Activated T-cell treated with anti-CD3 and anti-CD28 coated beads for 1 hour (primary cell): ENCODE results near the gene SELENOW.
"Not testable (repeated sequence)": the region's sequence is repeated elsewhere in the genome, so short reads cannot be mapped to it uniquely, and the experiment has no call there.

Source experiments
- DNase-seq: peaks from one replicate; pipeline ENCODE4 v3.0.0-alpha.2; 2020; ENCODE audit warnings: low read depth

Gene SELENOW

DNA sequence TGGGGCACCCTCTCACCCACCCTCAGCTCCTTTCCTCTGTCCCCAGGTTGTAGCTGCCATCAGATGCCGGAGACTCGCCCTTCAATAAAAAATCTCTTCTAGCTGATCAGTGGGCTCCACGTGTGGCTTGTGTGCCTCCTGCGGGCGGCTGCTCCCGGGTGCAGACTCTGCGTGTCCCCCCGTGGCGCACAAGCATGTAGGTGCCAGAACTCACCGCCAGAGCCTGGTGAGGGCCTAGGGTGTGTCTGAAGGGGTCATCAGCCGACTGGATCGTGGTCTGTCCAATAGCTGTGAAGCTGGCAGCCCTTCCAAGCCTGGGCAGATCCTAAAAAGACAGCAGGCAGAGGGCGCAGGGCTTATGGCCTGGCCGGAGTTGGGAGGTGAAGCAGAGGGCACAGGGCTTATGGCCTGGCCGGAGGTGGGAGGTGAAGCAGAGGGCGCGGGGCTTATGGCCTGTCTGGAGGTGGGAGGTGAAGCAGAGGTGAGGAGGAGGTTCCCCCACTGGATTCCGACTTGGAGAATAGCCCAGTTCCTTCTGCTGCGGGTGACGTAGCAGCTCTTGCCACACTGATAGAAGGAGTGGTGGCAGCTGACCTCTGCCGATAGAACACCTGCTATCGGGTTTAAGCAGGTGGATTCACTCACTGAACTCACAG lies 21.4 kb upstream of the SELENOW start:
- no peak for DNase-seq

- DNase-seq = no peak
Observed at GRCh38 chr19:47757617-47758442, 20.7 kb upstream of the SELENOW start.

- DNase-seq = no peak
Observed at GRCh38 chr19:47758443-47758804, 20.1 kb upstream of the SELENOW start.

- no peak for DNase-seq
Observed at GRCh38 chr19:47760632-47760999, 17.9 kb upstream of the SELENOW start.

GRCh38 chr19:47761566-47761965 lies 16.9 kb upstream of the SELENOW start:
- no peak for DNase-seq

- no peak for DNase-seq
Observed at GRCh38 chr19:47762151-47762550, 16.4 kb upstream of the SELENOW start.

GRCh38 chr19:47762615-47763308 lies 15.7 kb upstream of the SELENOW start:
- DNase-seq = no peak

GRCh38 chr19:47764705-47765104 lies 13.8 kb upstream of the SELENOW start:
- DNase-seq = not testable (repeated sequence)

- DNase-seq = peak; percentile 33
Observed at GRCh38 chr19:47765523-47766358, 12.8 kb upstream of the SELENOW start.

- DNase-seq = no peak
Observed at GRCh38 chr19:47766359-47766620, 12.2 kb upstream of the SELENOW start.

- no peak for DNase-seq
Observed at GRCh38 chr19:47766670-47767069, 11.8 kb upstream of the SELENOW start.

GRCh38 chr19:47767349-47767748 lies 11.2 kb upstream of the SELENOW start:
- no peak for DNase-seq

DNA sequence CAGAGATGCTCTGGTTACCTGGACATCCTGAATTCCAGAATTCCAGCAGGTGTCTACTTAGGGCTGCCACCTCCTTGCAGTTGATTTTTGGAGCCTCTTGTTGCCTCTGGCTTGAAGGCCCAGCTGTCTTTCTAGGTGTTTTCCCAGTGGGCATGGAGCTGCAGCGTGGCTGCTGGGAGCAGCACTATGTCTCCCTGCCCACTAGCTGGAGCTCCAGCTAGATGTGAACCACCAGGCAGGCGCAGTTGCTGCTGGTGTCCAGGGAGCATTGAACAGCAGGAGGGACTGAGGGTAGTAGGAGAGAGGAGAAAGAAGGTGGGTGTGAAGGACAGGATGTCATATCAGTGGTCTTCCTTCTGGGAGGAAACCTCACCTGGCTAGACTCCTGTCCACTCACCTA lies 9.9 kb upstream of the SELENOW start:
- DNase-seq = no peak

DNA sequence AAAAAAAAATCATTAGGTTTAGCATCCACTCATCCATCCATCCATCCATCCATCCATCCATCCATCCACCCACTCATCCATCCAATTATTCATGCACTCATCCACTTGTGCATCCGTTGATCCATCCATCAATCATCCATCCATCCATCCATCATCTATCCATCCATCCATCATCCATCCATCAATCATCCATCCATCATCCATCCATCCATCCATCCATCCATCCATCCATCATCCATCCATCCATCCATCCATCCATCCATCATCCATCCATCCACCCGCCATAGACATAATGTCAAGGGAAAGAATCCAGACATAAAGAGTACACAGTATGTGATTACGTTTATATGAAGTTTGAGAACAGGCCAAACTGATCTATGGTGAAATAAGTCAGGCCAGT lies 9.0 kb upstream of the SELENOW start:
- no peak for DNase-seq

- not testable (repeated sequence) for DNase-seq
Observed at GRCh38 chr19:47771291-47771690, 7.2 kb upstream of the SELENOW start.

DNA sequence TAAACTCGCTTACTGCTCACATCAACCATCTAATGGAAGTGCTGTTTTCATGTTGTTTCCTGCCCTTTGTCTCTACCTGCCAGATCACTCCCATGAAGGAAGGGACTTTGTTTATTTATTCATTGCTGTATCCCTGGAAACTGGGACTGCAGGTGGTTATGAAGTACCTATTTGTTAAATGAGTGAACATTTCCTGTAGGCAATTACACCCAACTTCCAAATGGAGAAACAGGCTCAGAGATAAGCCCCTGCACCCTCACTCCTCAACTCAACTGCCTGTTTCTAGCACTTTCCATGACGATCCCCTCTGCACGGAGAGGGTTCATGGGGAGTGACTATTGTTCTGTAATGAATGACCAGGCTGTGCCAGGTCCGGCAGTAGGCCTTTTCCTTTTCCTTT lies 1.9 kb upstream of the SELENOW start:
- no peak for DNase-seq

GRCh38 chr19:47777245-47778048 lies 1.1 kb upstream of the SELENOW start:
- DNase-seq = not testable (repeated sequence)

- no peak for DNase-seq
Observed at GRCh38 chr19:47778954-47779351, 450 bp downstream of the SELENOW start.

- no peak for DNase-seq
Observed at GRCh38 chr19:47779524-47780214, 1.2 kb downstream of the SELENOW start.

- no peak for DNase-seq
Observed at GRCh38 chr19:47780215-47780551, 1.7 kb downstream of the SELENOW start.

DNA sequence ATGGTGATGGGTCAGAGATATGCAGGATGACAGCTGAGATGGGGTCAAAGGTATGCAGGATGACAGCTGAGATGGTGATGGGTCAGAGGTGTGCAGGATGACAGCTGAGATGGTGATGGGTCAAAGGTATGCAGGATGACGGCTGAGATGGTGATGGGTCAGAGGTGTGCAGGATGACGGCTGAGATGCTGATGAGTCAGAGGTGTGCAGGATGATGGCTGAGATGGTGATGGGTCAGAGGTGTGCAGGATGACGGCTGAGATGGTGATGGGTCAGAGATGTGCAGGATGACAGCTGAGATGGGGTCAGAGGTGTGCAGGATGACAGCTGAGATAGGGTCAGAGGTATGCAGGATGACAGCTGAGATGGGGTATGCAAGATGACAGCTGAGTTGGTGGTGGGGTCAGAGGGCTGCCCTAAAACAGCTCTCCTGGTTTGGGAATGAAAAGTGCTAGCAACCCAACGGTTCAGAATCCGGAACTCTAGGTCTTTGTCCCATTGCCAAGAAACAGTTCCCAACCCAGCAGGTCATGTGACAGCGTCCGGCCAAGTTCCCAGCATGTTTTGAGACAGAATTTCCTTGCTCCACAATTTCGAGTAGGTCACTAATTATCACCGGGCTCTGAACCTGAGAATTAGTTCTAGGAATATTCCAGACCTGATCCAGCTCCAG lies 3.2 kb downstream of the SELENOW start:
- no peak for DNase-seq
